UCSD-AML1 (cell line): ENCODE data around the gene RGS9.
"Not testable (repeated sequence)": the region's sequence is repeated elsewhere in the genome, so short reads cannot be mapped to it uniquely, and the experiment has no call there.

ENCODE experiments used
- DNase-seq: peaks from one replicate; lab custom pipeline; 2025; ENCODE audit not compliant: unreplicated experiment; lab: John Stamatoyannopoulos, UW

Gene RGS9

DNA sequence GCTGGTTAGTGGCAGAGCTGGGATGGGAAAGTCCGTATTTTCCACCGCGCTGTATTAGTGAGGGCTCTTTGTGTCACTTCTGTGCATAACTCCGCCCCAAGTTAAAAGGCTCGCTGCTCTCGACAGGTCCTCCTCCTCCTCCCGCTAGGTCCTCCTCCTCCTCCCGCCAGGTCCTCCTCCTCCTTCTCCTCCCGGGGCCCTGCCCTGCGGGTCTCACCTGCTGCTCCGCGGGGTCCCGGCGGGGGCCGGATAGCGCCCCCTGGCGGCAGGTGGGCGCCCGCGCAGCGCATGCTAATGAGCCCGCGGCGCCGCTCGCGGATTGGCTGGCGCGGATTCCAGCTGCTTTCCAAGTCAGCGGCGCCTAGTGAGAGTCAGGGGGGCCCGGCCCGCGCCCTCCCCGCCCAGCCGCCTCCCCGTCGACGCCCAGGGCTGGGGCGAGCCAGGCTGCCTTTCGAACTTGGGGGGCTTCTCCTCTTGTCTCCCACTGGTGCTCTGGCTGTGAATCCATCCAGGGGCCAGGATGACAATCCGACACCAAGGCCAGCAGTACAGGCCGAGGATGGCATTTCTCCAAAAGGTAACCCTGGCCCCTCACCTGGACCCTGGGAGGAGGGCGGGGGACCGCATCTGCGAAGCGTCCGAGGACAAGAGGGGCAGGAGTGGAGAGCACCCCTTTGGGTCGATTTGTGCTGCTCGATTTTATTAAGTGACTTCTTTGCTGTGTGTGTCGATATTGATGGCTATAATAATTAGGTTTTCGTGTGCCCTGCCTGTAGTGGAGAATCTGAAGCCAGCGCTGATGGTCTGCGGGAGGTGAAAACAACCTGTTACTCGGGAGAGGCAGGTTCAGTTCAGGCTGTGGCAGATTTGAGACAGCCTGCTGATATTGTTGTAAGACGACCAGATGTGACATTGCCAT lies at the start of gene RGS9:
Gene RGS9 (plus strand): TSS at position 350 of the 919 bp plus-strand sequence. CDS start 171 bp downstream, at position 521.
- peak; percentile 82 for DNase-seq

- DNase-seq, result no peak
Observed at GRCh38 chr17:65088621-65089360, 48.4 kb upstream of the RGS9 start.

DNA sequence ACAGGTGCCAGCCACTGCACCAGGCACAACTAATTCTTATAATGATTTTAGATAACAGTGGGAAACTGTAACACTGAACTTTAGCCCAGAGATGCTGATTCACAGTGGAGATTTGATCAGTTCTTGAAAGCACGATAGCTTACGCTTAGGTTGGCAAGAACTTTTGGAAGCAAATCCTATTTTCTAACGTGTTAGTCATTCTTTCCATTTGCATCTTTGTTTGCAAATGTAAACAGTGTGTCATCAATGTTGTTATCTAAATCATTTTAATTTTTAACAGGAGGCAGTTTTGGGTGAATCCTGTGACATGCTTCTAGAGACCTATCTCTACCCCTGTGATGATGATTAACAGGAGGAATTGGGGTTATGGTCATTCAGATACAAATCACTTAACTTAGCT lies 44.9 kb upstream of the RGS9 start:
- DNase-seq, result no peak

DNA sequence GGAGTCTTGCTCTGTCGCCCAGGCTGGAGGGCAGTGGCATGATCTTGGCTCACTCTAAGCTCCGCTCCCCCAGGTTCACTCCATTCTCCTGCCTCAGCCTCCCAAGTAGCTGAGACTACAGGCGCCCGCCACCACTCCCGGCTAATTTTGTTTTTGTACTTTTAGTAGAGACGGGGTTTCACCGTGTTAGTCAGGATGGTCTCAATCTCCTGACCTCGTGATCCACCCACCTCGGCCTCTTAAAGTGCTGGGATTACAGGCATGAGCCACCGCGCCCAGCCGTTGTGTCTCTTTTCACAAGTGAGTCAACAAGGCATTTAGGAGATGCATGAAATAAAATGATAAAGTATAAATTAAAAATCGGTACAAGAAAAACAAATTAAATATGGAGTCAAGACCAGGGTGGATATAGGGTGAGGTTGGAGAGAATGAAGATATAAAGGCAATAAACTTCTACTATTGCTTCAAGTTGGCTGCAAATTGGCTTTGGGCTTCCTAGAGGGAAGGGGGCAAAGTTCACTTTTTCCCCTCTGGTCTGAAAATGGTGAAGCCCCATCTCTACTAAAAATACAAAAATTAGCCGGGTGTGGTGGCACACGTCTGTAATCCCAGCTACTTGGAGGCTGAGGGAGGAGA lies 44.3 kb upstream of the RGS9 start:
- DNase-seq, result not testable (repeated sequence)

DNA sequence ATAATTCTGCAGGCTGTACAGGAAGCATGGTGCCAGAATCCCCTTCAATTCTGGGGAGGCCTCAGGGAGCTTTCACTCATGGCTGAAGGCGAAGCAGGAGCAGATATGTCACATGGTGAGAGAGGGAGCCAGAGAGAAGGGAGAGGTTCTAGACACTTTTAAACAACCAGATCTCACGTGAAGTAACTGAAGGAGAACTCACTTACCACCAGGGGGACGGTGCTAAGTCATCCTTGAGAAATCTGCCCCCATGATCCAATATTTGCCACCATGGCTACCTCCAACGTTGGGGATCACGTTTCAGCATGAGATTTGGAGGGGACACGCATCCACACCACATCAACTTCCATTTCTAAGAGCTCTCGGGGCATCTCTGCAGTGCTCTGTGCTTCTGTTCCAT lies 43.2 kb upstream of the RGS9 start:
- DNase-seq, result no peak

DNA sequence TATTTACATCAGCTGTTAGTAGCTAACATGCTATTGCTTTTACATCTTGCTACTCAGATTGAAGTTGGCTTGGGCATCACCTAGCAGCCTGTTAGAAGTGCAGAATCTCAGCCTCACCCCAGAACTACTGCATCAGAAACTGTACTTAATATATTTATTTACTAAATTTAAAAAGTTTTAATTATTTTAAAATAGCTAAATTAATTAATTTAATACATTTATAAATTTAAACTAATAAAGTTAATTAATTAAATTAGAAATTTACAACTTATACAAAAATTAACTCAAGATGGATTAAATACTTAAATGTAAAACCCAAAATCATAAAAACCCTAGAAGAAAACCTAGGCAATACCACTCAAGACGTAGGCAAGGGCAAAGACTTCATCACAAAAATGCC lies 41.7 kb upstream of the RGS9 start:
- DNase-seq, result no peak

DNA sequence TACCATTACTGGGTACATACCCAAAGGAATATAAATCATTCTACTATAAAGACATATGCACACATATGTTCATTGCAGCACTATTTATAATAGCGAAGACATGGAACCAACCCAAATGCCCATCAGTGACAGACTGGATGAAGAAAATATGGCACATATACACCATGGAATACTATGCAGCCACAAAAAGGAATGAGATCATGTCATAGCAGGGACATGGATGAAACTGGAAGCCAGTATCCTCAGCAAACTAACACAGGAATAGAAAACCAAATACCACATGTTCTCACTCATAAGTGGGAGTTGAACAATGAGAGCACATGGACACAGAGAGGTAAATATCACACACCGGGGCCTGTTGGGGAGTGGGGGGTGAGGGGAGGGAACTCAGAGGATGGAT lies 40.8 kb upstream of the RGS9 start:
- DNase-seq, result not testable (repeated sequence)

DNA sequence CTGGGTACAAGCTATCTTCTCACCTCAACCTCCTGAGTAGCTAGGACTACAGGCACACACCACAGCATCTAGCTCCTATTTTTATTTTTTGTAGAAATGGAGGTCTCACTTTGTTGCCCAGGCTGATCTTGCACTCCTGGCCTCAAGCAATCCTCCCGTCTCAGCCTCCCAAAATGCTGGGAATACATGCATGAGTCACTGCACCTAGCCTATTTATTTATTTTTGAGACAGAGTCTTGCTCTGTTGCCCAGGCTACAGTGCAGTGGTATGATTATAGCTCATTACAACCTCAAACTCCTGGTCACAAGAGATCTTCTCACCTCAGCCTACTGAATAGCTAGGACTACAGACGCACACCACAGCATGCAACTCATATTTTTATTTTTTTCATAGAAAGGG lies 40.1 kb upstream of the RGS9 start:
- DNase-seq, result no peak

DNA sequence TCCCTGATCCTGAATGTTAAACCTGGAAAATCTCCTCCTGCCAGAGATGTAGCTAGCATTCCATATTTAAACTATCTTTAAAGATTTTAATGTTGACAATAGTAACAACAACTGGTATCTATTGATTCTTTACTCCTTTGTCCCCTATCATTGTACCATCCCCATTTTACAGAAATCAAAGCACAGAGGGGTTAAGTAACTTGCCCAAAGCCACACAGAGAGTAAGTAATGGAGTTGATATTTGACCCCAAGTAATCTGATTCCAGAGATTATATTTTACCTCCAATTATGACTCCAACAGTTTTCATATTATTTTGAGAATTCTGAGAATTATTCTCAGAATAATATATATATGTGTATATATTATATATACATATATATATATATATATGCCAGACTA lies 37.7 kb upstream of the RGS9 start:
- DNase-seq, result no peak

GRCh38 chr17:65099941-65100315 lies 37.2 kb upstream of the RGS9 start:
- no peak for DNase-seq

- DNase-seq, result peak; percentile 83
Observed at GRCh38 chr17:65100316-65101140, 36.6 kb upstream of the RGS9 start.

DNA sequence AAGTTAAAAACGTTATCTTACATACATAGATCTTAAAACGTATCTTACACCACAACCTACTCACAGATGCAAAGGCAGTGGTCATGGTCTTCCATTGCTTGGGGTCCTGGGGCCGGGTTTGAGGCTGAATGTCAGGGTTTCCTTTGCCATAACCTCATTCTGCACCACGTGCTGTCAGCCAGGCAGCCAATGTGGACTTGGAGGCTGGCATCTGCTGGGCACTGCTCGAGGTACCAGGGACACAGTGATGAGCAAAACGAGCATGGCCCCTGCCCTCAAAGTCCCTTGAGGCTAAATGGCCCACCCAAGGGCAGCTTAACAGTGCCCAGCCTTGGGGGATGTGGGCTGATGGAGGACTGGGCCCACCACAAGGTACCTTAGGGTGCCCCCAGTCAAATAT lies 35.8 kb upstream of the RGS9 start:
- no peak for DNase-seq

- DNase-seq, result no peak
Observed at GRCh38 chr17:65102235-65102634, 34.9 kb upstream of the RGS9 start.

DNA sequence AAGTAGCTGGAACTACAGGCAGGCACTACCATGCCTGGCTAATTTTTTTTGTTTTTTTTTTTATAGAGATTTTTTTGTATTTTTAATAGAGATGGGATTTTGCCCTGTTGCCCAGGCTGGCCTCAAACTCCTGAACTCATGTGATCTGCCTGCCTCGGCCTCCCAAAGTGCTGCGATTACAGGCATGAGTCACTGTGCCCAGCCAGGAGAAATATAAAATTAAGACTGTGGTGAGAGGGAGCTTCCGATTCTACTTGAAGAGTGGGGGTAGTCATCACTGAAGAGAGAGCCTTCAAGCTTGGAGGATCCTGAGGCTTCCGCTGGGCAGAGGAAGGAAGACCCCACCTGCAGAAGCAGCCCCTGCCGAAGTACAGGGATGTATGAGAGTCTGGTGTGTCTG lies 34.4 kb upstream of the RGS9 start:
- DNase-seq, result no peak

- no peak for DNase-seq
Observed at GRCh38 chr17:65103431-65103830, 33.7 kb upstream of the RGS9 start.

GRCh38 chr17:65103896-65104295 lies 33.3 kb upstream of the RGS9 start:
- DNase-seq, result no peak

DNA sequence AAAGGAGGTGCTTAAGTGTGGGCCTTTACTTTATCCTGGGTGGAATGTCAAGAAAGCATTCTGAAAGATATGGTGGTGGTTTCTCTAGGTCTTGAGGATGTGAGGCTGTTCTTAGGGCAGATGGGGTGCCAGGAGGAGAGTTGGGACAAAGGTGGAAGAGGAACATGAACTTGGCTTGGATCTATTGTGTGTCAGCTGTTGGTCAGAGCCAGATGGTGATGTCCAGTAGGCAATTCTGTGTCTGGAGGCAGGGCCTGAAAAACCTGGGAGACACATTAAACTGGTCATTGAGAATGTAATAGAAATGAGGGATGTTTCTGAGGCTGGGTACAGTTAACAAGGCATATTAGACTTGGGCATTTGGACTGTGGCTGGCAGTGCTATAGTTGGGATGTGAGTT lies 32.6 kb upstream of the RGS9 start:
- DNase-seq, result no peak

GRCh38 chr17:65104973-65105372 lies 32.2 kb upstream of the RGS9 start:
- no peak for DNase-seq

DNA sequence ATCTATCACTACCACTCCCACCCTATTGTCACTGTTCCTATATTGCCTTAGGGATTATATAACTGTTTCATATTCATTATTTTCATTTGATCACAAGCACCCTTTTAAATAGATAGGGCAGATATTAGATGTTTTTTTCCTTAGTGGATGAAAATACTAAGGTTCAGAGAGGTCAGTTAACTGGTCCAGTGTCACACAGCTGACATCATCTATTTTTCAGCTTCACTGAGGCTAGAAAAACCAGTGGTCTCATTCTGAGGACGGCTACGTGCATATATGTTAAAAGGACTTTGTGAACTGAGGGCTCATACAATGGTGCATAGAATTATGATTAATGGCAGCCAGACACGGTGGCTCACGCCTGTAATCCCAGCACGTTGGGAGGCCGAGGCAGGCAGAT lies 29.0 kb upstream of the RGS9 start:
- no peak for DNase-seq

- no peak for DNase-seq
Observed at GRCh38 chr17:65109543-65109942, 27.6 kb upstream of the RGS9 start.
